Islet of Langerhans (tissue), 1 donor: ENCODE results near the gene CYP2A13.
"Not testable (repeated sequence)": the region's sequence is repeated elsewhere in the genome, so short reads cannot be mapped to it uniquely, and the experiment has no call there.

ENCODE experiments used
- FAIRE-seq: peaks from one replicate; lab custom pipeline; 2011; peaks lifted over from hg19 to GRCh38; lab: Jason Lieb, UNC

Gene CYP2A13

GRCh38 chr19:41088151-41088550 lies at the start of gene CYP2A13:
Gene CYP2A13 (plus strand): TSS chr19:41088451. CDS start chr19:41088472, 21 bp downstream.
- no peak for FAIRE-seq

GRCh38 chr19:41039806-41040205 lies 48.4 kb upstream of the CYP2A13 start:
- FAIRE-seq = no peak

DNA sequence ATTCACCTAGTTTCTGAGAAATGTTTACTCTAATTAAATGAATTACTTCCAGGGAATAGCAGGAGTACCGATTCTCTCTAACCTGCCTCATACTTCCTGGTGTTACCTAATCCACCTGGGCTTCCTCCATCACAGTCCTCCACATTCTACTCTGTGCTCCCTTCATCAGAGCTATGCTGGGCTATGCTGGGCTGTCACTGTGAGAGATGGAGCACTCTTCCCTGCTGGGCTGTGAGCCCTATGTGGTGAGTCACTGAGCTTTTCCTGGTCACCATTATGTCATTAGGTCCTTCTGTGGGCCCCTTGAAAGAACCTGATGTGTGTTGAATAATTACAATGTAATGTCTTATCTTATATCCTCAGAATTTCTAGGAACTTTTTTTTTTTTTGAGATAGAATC lies 43.2 kb upstream of the CYP2A13 start:
- not testable (repeated sequence) for FAIRE-seq

DNA sequence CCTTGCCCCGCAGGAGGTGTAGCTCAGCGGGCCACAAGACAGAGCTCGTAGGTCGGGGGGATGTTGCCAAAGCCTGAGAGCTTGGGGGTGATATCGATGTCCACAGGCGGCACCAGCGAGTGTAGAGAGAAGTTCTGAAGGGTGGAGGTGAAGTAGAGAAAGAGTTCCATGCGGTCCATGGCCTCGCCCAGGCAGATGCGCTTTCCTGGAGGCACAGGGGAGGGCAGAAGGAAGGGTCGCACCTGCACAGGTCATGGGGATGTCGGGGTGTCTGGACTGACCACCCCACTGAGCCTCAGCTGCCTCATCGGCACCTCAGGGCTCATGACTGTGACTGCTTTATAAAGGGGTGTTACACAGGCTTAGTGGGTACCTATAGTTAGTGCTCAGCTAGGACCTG lies 37.8 kb upstream of the CYP2A13 start:
- FAIRE-seq = no peak

DNA sequence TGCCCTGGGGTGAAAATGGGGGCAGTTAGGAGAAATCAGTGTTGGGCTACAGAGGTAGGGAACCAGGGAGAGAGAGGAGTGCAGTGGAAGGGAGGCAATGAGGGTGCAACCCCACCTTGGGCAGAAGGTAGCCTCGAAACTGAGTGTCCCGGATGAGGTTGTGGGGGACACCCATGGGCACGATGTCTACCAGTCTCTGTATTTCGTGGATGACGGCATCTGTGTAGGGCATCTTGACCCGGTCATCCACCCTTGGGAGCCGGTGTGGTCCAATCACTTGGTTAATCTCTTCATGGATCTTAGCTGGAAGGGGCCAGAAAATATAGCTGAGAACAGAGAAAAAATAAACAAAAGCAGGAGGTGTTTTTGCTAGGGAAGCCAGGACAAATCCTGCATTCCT lies 36.1 kb upstream of the CYP2A13 start:
- not testable (repeated sequence) for FAIRE-seq

GRCh38 chr19:41053331-41053730 lies 34.9 kb upstream of the CYP2A13 start:
- FAIRE-seq = not testable (repeated sequence)

DNA sequence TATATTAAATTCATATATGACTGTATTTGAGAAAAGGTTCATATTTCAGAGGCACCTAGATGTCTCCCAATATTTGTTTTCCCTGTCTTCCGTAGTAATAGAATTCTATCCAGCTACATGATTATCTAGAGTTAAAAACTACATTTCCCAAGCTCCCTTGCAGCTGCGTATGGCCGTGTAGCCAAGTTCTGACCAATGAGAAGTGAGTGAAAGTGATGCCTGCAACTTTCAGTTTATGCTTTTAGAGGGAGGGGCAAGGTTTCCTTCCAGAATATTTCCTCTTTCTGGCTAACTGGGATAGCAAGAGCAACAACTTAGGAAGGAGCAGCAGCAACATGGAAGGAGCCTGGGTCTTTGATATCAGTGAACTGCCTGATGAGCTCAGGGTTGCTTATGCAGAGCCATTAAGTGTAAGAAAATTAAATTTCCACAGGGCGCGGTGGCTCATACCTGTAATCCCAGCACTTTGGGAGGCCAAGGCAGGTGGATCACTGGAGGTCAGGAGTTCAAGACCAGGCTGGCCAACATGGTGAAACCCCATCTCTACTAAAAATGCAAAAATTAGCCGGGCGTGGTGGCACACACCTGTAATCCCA lies 23.2 kb upstream of the CYP2A13 start:
- no peak for FAIRE-seq

DNA sequence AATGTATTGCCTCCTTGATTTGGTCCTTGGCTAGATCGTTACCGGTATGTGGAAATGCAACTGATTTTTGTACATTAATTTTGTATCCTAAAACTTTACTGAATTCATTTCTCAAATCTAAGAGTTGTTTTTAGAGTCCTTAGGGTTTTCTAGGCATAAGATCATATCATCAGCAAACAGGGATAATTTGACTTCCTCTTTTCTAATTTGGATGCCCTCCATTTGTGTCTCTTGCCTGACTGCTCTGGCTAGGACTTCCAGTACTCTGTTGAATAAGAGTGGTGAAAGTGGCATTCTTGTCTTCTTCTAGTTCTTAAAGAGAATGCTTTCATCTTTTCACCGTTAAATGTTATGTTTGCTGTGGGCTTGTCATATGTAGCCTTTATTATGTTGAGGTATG lies 12.0 kb upstream of the CYP2A13 start:
- FAIRE-seq = no peak

GRCh38 chr19:41083516-41083915 lies 4.7 kb upstream of the CYP2A13 start:
- FAIRE-seq = no peak

GRCh38 chr19:41085748-41086415 lies 2.4 kb upstream of the CYP2A13 start:
- FAIRE-seq = no peak

GRCh38 chr19:41089959-41090358 lies 1.7 kb downstream of the CYP2A13 start:
- no peak for FAIRE-seq

- no peak for FAIRE-seq
These were observed 7.5 kb downstream of the CYP2A13 start for GRCh38 chr19:41095703-41096102.

DNA sequence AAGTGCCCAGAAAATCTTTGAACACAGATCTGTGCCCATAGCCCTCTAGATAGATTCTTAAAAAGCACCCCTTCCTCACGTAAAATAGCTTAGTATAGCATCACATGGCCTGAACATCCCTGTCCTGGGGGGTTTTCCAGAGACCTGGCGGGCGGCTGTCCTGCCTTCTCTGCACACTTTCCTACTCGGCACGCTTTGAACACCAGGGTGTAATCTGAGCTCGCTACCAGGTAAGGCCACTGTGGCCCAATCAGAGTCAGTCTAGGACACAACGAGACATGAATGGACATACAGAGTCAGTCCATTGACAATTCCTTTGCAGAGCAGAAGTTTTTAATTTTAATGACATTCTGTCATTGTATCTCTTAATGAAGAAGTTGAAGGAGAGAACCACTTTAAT lies 8.1 kb downstream of the CYP2A13 start:
- no peak for FAIRE-seq

DNA sequence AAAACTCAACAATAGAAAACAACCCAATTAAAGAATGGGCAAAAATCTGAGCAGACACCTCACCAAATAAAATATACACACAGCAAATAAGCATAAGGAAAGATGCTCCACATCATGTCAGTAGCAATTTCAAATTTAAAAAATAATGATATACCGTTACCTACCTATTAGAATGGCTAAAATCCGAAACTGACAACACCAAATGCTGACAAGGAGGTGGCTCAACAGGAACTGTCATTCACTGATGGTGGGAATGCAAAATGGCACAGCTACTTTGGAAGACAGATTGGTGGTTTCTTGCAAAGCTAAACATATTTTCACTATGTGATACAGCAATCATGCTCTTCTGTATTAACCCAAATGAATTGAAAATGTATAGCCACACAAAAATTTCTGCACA lies 9.1 kb downstream of the CYP2A13 start:
- FAIRE-seq = no peak

DNA sequence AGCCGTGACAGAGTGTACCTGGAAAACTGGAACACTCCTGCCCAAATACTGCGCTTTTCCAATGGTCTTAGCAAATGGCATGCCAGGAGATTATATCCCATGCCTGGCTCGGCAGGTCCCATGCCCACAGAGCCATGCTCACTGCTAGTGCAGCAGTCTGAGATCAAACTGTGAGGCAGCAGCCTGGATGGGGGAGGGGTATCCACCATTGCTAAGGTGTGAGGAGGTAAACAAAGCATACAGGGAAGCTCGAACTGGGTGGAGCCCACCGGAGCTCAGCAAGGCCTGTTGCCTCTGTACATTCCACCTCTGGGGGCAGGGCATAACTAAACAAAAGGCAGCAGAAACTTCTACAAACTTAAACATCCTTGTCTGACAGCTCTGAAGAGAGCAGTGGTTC lies 10.5 kb downstream of the CYP2A13 start:
- FAIRE-seq = no peak

GRCh38 chr19:41102210-41102609 lies 14.0 kb downstream of the CYP2A13 start:
- not testable (repeated sequence) for FAIRE-seq

DNA sequence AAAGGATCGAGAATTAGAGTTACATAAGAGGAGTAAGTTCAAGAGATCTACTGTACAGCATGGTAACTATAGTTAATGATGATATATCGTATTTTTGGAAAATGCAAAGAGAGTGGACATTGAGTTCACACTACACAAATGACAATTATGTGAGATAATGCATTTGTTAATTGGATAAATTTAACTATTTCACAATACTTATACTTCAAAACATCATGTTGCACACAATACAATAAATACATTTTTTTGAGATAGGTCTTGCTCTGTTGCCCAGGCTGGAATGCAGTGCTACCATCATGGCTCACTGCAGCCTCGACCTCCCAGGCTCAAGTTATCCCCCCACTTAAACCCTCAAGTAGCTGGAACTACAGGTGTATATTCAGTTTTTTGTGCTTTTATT lies 17.9 kb downstream of the CYP2A13 start:
- FAIRE-seq = no peak

DNA sequence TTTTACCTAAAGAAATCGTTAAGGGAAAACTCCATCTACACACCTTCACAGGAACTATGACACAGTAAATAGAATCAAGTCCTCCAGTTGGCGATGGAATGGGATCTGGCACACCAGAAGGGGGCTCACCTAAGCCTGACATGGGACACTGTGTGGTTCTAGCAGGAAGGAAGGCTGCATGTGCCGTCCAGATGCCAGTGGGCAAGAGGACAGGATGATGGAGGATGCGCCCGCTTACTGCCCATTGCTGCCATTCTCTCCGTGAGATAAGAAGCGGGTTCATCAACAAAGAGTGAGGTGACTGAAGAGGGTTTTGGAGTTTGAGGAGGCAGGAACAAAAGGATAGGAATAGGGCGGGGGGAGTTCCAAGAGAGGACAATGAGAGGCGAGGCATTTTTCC lies 23.0 kb downstream of the CYP2A13 start:
- FAIRE-seq = no peak

DNA sequence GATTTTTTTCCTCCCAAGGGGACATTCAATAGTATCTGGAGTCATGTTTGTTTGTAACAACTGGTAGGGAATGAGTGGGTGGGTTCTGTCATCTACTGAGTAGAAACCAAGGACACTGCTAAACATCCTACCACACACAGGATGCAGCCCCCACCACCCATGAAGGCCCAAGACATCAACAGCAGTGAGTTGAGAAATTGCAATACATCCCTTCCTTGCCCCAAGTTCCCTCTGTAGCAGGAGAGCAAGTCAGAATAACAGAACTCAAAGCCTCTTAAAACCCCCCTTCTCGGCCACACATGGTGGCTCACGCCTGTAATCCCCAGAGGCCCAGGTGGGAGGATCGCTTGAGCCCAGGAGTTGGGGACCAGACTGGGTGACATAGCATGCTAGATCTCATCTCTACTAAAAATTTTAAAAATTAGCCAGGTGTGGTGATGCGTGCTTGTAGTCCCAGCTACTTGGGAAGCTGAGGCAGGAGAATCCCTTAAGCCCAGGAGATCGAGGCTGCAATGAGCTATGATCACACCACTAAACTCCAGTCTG lies 23.6 kb downstream of the CYP2A13 start:
- FAIRE-seq = no peak

GRCh38 chr19:41112728-41113290 lies 24.6 kb downstream of the CYP2A13 start:
- no peak for FAIRE-seq

GRCh38 chr19:41114132-41114531 lies 25.9 kb downstream of the CYP2A13 start, which contains the start of gene CYP2F1:
Gene CYP2F1 (plus strand): TSS chr19:41114432. CDS start chr19:41116189, 1,757 bp downstream.
- no peak for FAIRE-seq

GRCh38 chr19:41116261-41116660 lies 28.0 kb downstream of the CYP2A13 start:
- FAIRE-seq = no peak
